ENCODE data around the gene SLC9B1.

- TF ChIP-seq CTCF (IDR thresholded peaks at IDR 0.05; ENCODE audit: low read depth, low read length) = no peak
- TF ChIP-seq EZH2phosphoT487 (IDR thresholded peaks at IDR 0.05; ENCODE audit: low read depth) = no peak
Observed at GRCh38 chr4:102901804-102902203, 117.7 kb downstream of the SLC9B1 start.
